Measurements from ENCODE around the gene DSCAML1.
"Not testable (repeated sequence)": the region's sequence is repeated elsewhere in the genome, so short reads cannot be mapped to it uniquely, and the experiment has no call there.

DSCAML1 gene

GRCh38 chr11:117793583-117793982 lies 3.4 kb downstream of the DSCAML1 start:
- DNase-seq, result no peak

- no peak for DNase-seq
Measured at GRCh38 chr11:117792992-117793391, 4.0 kb downstream of the DSCAML1 start.

- no peak for DNase-seq
Measured at GRCh38 chr11:117792241-117792640, 4.8 kb downstream of the DSCAML1 start.

DNA sequence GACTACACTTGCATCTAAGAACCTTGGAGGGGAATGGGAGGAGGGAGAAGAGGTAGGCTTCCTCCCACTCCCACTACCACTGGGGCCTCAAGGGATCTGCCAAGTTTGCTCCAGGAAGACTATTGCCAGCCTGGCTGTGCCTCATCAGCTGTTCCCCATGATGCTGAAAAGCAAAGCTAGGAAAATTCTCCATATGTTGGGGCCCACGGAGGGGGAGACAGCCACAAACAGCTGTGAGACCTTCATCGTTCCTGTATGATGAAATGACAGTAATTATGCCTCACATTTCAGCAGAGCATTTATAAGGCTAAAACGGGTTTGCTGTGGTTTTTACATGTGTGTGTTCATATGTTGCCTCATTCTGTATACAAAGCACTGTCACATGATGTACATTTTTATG lies 6.7 kb downstream of the DSCAML1 start:
- no peak for DNase-seq

- DNase-seq, result no peak
Measured at GRCh38 chr11:117789241-117789640, 7.8 kb downstream of the DSCAML1 start.

- DNase-seq, result no peak
Measured at GRCh38 chr11:117786135-117786870, 10.7 kb downstream of the DSCAML1 start.

GRCh38 chr11:117782101-117782500 lies 14.9 kb downstream of the DSCAML1 start:
- no peak for DNase-seq

DNA sequence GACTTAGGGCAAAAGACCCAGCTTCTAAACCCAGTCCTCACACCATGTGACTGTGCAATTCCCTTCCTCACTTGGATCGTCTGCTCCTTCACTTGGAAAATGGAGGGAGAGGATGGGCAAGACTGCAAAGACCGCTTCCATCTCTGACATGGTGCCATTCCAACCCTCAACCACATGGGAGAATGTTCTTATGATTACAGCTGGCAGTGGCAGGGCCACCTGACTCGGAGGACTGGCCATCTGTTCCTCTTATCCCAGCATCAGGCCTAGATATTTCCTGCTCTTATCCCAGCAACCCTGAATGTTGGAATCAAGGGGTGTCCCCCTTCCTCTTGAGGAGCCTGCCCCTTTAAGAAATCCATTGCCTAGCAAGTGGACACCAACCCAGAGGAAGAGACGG lies 15.4 kb downstream of the DSCAML1 start:
- no peak for DNase-seq

GRCh38 chr11:117780456-117780855 lies 16.6 kb downstream of the DSCAML1 start:
- no peak for DNase-seq

- no peak for DNase-seq
Measured at GRCh38 chr11:117774553-117774952, 22.5 kb downstream of the DSCAML1 start.

DNA sequence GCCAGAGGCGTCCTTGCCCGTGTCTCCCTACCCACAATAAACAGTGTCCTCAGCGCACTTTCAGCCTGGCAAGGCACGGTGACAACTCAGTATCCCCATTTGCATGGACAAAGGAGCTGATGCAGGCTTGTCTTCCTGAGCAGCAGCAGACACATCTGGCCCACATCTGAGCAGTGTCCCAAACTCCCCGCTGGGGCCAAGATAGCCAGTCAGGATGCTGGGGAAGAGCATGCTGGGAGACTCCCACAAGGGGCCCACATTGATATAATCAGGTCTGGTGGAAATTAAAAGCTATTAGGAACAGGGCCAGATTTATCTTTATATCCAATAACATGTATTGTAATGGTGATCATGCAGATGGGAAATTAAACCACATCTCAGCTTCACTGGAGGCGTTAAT lies 24.7 kb downstream of the DSCAML1 start:
- no peak for DNase-seq

- DNase-seq, result no peak
Measured at GRCh38 chr11:117771841-117772240, 25.2 kb downstream of the DSCAML1 start.

GRCh38 chr11:117771197-117771596 lies 25.8 kb downstream of the DSCAML1 start:
- no peak for DNase-seq

DNA sequence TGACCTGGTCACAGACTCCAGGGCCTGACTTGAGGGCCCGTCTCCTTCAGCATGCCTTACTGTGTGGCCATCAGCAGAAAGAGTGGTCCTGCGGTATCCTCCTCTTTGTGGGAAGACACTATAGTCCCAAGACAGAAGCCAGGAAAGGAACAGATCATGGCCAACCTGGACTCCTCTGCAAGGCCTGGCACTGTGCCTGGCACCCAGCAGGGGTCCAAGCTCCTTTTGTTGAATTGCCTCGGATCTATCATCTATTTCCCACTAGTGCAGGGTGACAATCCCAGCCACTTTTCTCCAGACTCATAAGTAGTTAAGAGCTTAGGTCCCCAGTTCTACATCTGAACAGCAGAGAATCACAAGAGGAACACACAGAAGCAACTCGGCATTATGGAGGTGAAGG lies 27.0 kb downstream of the DSCAML1 start:
- no peak for DNase-seq

DNA sequence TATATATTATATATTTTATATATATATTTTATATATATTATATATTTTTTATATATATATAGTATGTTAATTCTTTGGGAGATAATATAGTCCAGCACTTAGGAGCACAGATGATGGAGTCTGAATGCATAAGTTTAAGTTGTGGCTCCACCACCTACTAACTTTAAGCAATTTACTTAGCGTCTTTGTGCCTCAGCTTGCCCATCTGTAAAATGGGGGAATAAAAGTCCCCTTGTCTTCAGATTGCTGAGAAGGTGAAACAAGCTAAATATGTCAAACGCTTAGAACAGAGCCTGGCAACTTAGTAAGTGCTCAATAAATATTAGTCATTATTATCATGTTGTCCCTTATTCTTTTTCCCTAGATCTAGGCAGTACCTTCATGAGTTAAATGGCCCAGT lies 27.5 kb downstream of the DSCAML1 start:
- DNase-seq, result no peak

- DNase-seq, result no peak
Measured at GRCh38 chr11:117768506-117768905, 28.5 kb downstream of the DSCAML1 start.

DNA sequence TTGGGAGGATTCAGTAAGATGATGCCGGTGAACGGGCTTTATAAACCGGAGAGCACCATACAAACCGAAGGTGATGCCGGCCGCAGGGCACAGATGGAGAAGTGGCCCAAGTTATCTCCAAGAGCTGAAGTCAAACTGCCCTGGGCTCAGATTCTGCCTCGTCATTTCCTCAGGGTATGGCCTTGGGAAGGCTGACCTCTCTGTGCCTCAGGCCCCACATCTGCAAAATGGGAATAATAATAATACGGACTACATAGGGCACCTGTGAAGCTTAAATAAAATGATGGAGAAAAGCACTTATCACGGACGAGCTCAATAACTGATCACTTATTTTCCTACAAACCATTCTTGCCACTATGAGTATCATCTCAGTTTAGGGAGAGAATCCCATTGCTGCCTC lies 29.9 kb downstream of the DSCAML1 start:
- no peak for DNase-seq

- no peak for DNase-seq
Measured at GRCh38 chr11:117766576-117766975, 30.4 kb downstream of the DSCAML1 start.

DNA sequence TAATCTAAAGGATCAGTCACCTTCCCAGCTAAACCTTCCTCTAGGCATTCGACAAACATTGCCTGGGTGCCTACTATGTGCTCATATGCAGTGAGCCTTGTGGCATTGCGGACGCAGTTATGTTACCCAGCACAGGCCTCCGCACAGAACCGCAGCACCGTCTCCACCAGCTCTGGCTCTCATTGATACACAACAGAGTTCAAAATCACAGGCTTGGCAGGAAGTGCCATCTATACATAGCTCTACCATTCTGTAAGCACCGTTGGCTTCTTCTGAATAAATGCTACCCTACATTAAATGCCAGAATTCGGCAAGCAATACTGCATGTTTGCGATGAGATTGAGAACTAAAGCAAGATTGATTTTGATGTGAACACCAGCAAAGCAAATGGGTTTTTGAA lies 31.0 kb downstream of the DSCAML1 start:
- DNase-seq, result no peak

DNA sequence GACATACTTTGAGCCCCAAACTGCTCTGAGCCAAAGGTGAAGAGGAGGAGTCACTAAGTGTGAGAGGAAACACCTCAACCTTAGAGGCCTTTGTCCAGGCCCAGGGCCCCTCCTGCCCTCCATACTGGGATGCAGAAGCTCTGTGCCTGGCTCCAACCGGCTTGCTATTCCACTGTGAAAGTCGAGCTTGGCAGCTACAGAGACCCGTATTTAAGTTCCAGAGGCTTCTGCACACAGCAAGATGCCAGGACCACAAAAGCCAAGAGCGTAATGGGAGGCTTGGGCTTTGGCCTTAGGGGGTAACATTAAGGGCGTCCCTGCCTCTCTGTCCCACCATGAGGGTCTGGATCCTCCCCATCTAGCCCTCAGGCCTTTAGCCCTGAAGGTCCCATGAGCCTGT lies 31.9 kb downstream of the DSCAML1 start:
- no peak for DNase-seq

DNA sequence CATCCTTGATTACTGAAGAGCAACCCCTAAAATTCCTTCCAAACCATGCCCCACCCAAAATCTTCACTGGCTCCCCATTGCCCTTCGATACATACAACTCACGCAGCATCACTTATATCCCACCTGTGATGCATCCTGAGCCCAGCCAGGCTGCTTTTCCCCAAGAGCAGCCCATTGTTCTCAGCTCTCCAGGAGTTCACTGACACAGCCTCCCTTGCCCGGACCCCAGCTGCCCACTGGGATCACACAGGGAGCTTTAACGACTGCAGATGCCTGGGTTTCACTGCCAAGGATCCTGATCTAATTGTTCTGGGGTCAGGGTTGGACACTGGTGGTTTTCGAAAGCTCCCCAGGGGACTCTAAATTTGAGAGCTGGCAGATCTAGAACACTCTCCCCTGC lies 33.6 kb downstream of the DSCAML1 start:
- DNase-seq, result not testable (repeated sequence)

- DNase-seq, result no peak
Measured at GRCh38 chr11:117761993-117762392, 35.0 kb downstream of the DSCAML1 start.

- DNase-seq, result no peak
Measured at GRCh38 chr11:117759305-117759704, 37.7 kb downstream of the DSCAML1 start.

- no peak for DNase-seq
Measured at GRCh38 chr11:117754030-117754429, 43.0 kb downstream of the DSCAML1 start.

DNA sequence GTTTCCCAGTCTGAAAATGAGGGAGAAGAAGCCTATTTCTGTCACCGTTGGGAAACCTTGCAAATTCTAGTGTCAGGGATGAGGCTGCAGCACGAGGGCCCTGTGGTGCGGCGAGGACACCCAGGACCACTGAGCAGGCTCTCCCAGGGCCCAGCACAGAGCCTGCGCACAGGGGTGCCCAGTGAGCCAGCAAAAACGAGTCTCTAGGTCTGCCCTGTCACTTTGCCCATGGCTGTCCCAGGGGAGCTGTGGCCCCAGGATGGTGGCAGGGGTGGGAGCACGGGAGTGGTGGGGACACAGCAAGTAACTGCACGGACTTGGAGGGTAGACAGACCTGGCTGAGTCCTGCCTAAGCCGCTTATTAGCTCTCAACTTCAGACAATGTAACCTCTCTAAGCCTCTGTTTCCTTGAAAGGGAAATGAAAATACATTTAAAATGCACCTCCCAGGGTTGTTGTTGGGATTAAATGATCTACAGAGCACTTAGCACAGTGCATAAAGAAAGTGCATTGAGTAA lies 44.2 kb downstream of the DSCAML1 start:
- no peak for DNase-seq

Measured in fibroblast of skin of right biceps (primary cell).